GM06990 (cell line): ENCODE results near the gene JADE1.

Experiments used
- DNase-seq: peaks from one replicate; pipeline ENCODE4 v3.0.0-alpha.2; 2011; ENCODE audit not compliant: insufficient read length; ENCODE audit errors: extremely low read depth
- H3K27me3 ChIP-seq: replicated peaks from 2 replicates; pipeline ENCODE4 v1.6.0; 2011; ENCODE audit warnings: low read length; ENCODE audit not compliant: control insufficient read depth, insufficient read depth
- H3K36me3 ChIP-seq: 2 replicates; pipeline ENCODE4 v1.5.1; 2011; ENCODE audit warnings: low read length; ENCODE audit not compliant: control insufficient read depth, insufficient read depth
- H3K4me3 ChIP-seq: replicated peaks from 2 replicates; pipeline ENCODE4 v1.5.1; 2011; ENCODE audit warnings: low read depth, mild to moderate bottlenecking, control low read depth, low read length
- CTCF ChIP-seq: IDR thresholded peaks from 2 replicates; pipeline ENCODE4 v1.5.1; 2011; ENCODE audit warnings: low read length, control low read depth, mild to moderate bottlenecking, inconsistent platforms; ENCODE audit not compliant: insufficient read depth, poor library complexity, severe bottlenecking

The JADE1 gene

GRCh38 chr4:128809477-128810330, at the start of gene JADE1:
TSS of gene JADE1 (plus strand) at chr4:128809700. CDS start at chr4:128831759, 22,059 bp downstream.
- peak; percentile 69 for TF ChIP-seq CTCF
- peak; percentile 93 for DNase-seq
- no peaks in the 10 kb centered on the region for H3K36me3 ChIP-seq
- H3K27me3 ChIP-seq, result no peaks in the 10 kb centered on the region
- peak within 1 kb of the TSS; percentile 59 for H3K4me3 ChIP-seq

GRCh38 chr4:128766781-128767180, 42.7 kb upstream of the JADE1 start:
- no peak for DNase-seq

GRCh38 chr4:128768373-128768996, 41.0 kb upstream of the JADE1 start:
- no peaks in the 10 kb centered on the region for H3K27me3 ChIP-seq
- no peaks in the 10 kb centered on the region for H3K36me3 ChIP-seq
- DNase-seq, result no peak
- TF ChIP-seq CTCF, result no peak
- no peak overlapping the region for H3K4me3 ChIP-seq

More at GRCh38 chr4:128766781-128767180, 42.7 kb upstream of the JADE1 start:
- Histone ChIP-seq H3K27me3 (no peaks in the 10 kb centered on the region), H3K36me3 (no peaks in the 10 kb centered on the region), H3K4me3 (no peak overlapping the region)
- TF ChIP-seq CTCF, result no peak

- no peak for DNase-seq
These were observed 40.5 kb upstream of the JADE1 start for GRCh38 chr4:128769011-128769410.

GRCh38 chr4:128770807-128771206, 38.7 kb upstream of the JADE1 start:
- H3K27me3 ChIP-seq, result no peaks in the 10 kb centered on the region
- H3K36me3 ChIP-seq, result no peaks in the 10 kb centered on the region
- DNase-seq, result no peak
- no peak for TF ChIP-seq CTCF
- H3K4me3 ChIP-seq, result no peak overlapping the region

More at GRCh38 chr4:128769011-128769410, 40.5 kb upstream of the JADE1 start:
- H3K4me3 ChIP-seq, result no peak overlapping the region
- H3K27me3 ChIP-seq, result no peaks in the 10 kb centered on the region
- TF ChIP-seq CTCF, result no peak
- H3K36me3 ChIP-seq, result no peaks in the 10 kb centered on the region
